Measurements from ENCODE around the gene ST7.
"Not testable (repeated sequence)": the region's sequence is repeated elsewhere in the genome, so short reads cannot be mapped to it uniquely, and the experiment has no call there.

Gene ST7

DNA sequence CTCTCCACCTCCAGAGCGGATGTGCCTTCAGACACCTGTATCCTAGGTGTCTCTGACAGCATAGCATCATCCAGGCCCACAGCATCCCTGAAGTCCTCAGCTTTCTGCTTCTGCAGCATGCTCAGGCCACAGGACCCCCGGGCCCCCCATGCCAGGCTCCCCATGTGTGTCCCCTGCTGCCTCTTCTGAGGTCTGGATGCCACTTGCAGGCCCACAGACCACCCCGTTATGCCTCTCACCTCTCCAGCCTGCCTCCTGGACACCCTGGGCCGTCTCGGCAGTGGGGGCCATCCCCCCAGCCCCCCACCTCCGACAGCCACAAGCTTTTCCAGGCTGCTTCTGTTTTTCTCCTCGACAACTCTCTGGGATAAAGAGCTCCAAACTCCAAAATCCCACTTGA, 285.2 kb downstream of the ST7 start:
- DNase-seq (ENCODE audit: extremely low read depth, insufficient read length) = no peak
- Histone ChIP-seq H3K36me3 (ENCODE audit: control insufficient read depth, insufficient read depth, low read length) (no peaks in the 10 kb centered on the region), H3K27me3 (replicated peaks; ENCODE audit: control insufficient read depth, insufficient read depth, low read length) (no peaks in the 10 kb centered on the region), H3K4me3 (replicated peaks; ENCODE audit: low read depth, low read length) (no peak overlapping the region)
- TF ChIP-seq, protein P1, sequence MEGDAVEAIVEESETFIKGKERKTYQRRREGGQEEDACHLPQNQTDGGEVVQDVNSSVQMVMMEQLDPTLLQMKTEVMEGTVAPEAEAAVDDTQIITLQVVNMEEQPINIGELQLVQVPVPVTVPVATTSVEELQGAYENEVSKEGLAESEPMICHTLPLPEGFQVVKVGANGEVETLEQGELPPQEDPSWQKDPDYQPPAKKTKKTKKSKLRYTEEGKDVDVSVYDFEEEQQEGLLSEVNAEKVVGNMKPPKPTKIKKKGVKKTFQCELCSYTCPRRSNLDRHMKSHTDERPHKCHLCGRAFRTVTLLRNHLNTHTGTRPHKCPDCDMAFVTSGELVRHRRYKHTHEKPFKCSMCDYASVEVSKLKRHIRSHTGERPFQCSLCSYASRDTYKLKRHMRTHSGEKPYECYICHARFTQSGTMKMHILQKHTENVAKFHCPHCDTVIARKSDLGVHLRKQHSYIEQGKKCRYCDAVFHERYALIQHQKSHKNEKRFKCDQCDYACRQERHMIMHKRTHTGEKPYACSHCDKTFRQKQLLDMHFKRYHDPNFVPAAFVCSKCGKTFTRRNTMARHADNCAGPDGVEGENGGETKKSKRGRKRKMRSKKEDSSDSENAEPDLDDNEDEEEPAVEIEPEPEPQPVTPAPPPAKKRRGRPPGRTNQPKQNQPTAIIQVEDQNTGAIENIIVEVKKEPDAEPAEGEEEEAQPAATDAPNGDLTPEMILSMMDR (IDR thresholded peaks at IDR 0.05; ENCODE audit: insufficient read depth, low read length, poor library complexity, severe bottlenecking) = no peak

DNA sequence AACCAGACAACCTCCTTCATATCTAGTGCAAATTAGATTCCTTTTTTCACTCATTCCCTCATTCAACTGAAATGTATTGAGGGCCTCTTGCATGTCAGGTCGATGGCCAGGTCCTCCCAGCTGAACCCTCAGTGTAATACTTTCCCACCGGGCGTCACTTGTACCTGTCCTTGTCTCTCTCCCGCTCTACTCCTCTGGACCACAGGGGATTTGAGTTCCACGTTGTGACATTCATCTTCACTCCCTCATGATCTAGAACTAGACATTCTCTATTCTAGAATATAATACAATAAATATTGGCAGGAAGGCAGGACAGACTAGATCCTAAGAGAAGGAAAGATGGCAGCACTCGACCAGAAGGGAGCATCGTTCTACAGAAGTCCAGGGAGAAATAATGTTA, 285.6 kb downstream of the ST7 start:
- H3K4me3 ChIP-seq (replicated peaks; ENCODE audit: low read depth, low read length) = no peak overlapping the region
- no peaks in the 10 kb centered on the region for H3K27me3 ChIP-seq (replicated peaks; ENCODE audit: control insufficient read depth, insufficient read depth, low read length)
- H3K36me3 ChIP-seq (ENCODE audit: control insufficient read depth, insufficient read depth, low read length) = no peaks in the 10 kb centered on the region
- TF ChIP-seq, protein P1 (IDR thresholded peaks at IDR 0.05; ENCODE audit: insufficient read depth, low read length, poor library complexity, severe bottlenecking) = no peak
- DNase-seq (ENCODE audit: extremely low read depth, insufficient read length) = no peak

DNA sequence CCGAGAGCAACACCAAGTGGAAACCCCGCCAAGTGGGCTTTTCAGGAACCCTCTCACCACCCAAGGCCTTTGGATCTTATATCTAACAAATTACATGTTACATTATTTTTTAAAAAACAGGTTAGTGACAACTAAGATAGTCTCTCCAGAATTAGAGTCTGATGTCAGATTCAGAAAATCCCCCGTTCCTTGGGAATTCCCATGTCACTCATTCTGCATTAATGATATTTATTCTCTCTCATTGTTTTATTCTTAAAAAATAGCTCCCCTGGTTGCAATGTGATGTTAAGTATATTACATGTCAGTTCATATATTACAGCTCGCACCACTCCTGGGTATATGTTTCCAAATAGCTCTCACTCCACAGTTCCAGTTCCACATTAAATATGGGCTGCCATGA, 287.8 kb downstream of the ST7 start:
- Histone ChIP-seq H3K36me3 (ENCODE audit: control insufficient read depth, insufficient read depth, low read length) (no peaks in the 10 kb centered on the region), H3K27me3 (replicated peaks; ENCODE audit: control insufficient read depth, insufficient read depth, low read length) (no peaks in the 10 kb centered on the region), H3K4me3 (replicated peaks; ENCODE audit: low read depth, low read length) (no peak overlapping the region)
- DNase-seq (ENCODE audit: extremely low read depth, insufficient read length) = no peak
- TF ChIP-seq, protein P1 (IDR thresholded peaks at IDR 0.05; ENCODE audit: insufficient read depth, low read length, poor library complexity, severe bottlenecking) = no peak

DNA sequence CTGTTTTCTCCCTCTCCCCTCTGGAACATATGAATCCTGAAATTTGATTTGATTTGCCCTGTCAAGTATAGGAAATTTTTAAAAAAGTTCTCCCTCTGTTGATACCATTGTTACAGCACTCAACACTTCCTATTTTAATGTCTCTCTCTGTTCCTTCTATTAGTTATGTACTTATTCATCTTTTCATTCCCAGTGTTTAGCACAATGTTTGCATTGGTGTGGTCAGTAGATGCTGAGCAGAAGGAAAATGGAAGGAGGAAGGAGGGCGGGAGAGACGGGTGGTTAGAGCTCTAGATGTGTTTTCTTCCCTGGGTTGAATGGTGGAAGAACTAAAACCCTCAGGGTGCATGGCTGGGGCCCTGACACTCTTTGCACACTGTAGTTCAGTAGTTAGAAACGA, 290.1 kb downstream of the ST7 start:
- DNase-seq (ENCODE audit: extremely low read depth, insufficient read length) = no peak
- Histone ChIP-seq H3K27me3 (replicated peaks; ENCODE audit: control insufficient read depth, insufficient read depth, low read length) (no peaks in the 10 kb centered on the region), H3K36me3 (ENCODE audit: control insufficient read depth, insufficient read depth, low read length) (no peaks in the 10 kb centered on the region), H3K4me3 (replicated peaks; ENCODE audit: low read depth, low read length) (no peak overlapping the region)
- TF ChIP-seq, protein P1 (IDR thresholded peaks at IDR 0.05; ENCODE audit: insufficient read depth, low read length, poor library complexity, severe bottlenecking) = no peak

DNA sequence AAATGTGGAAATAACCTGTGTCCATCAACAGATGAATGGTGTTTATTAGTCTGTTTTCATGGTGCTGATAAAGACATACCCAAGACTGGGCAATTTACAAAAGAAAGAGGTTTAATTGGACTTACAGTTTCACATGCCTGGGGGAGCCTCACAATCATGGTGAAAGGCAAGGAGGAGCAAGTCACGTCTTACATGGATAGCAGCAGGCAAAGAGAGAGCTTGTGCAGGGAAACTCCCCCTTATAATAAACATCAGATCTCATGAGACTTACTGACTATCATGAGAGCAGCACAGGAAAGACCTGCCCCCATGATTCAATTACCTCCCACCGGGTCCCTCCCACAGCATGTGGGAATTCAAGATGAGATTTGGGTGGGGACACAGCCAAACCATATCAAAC, 292.4 kb downstream of the ST7 start:
- not testable (repeated sequence) for H3K27me3 ChIP-seq (replicated peaks; ENCODE audit: control insufficient read depth, insufficient read depth, low read length)

DNA sequence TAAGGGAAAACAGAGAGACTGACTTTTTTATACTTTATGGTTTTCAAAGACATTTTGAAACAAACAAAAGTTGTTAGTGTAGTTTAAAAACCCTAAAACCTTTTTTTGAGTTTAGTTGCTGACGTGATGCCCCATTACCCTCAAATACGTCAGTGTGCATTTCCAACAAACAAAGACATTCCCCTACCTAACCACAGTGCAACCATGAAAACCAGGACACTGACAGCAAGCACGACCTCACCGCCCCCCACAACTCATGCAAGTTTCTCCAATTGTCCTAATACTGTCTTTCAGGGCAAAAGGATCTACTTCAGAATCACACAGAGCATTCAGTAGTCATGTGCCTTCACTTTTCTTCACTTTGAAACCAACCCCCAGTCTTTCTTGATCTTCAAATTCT, 294.5 kb downstream of the ST7 start:
- Histone ChIP-seq H3K27me3 (replicated peaks; ENCODE audit: control insufficient read depth, insufficient read depth, low read length) (no peaks in the 10 kb centered on the region), H3K36me3 (ENCODE audit: control insufficient read depth, insufficient read depth, low read length) (no peaks in the 10 kb centered on the region), H3K4me3 (replicated peaks; ENCODE audit: low read depth, low read length) (no peak overlapping the region)
- TF ChIP-seq, protein P1 (IDR thresholded peaks at IDR 0.05; ENCODE audit: insufficient read depth, low read length, poor library complexity, severe bottlenecking) = no peak
- no peak for DNase-seq (ENCODE audit: extremely low read depth, insufficient read length)

More for the DNA sequence above, 292.4 kb downstream of the ST7 start:
- not testable (repeated sequence) for DNase-seq (ENCODE audit: extremely low read depth, insufficient read length); H3K4me3 ChIP-seq (replicated peaks; ENCODE audit: low read depth, low read length); H3K36me3 ChIP-seq (ENCODE audit: control insufficient read depth, insufficient read depth, low read length)
